ENCODE data around the gene ITGB5. TPM values are rescaled to one million over a fixed set of nuclear protein-coding genes. Genes with fewer than 3 reads are reported as not detected.

ITGB5 gene
- polyA plus RNA-seq, 3 donors = 0.68 to 1.2 (median 1.0) TPM

GRCh38 chr3:124904835-124905492 lies 17.8 kb upstream of the ITGB5 start:
- Mint-ChIP-seq H3K27me3 (ENCODE audit: low read depth in 3 of 3) (peaks cover 3 to 15% (median 3%) of the 10 kb centered on the region in 3 donors), H3K9me3 (peaks cover 0 to 1% (median 0%) of the 10 kb centered on the region in 7 donors), H3K4me3 (no peak overlapping the region), H3K4me1 (peaks cover 2% of the 10 kb centered on the region), H3K36me3 (no peaks in the 10 kb centered on the region), H3K27ac (no peak overlapping the region)
- no peak overlapping the region for H3K4me2 ChIP-seq (replicated peaks; ENCODE audit: extremely low read depth, low read length, poor library complexity, severe bottlenecking)
- no peak overlapping the region for H3K4me3 ChIP-seq (replicated peaks in 1 of 3; ENCODE audit: low read depth in 2 of 3, low read length in 3 of 3)
- H3K27ac ChIP-seq (ENCODE audit: low read depth in 1 of 2, low read length in 2 of 2) = no peak overlapping the region
- H3K9me3 ChIP-seq (replicated peaks in 1 of 2; ENCODE audit: control insufficient read depth in 1 of 2, insufficient read depth in 1 of 2, low read length in 2 of 2) = no peaks in the 10 kb centered on the region
- TF ChIP-seq CTCF (IDR thresholded peaks at IDR 0.05) = no peak
- H3K27me3 ChIP-seq (ENCODE audit: control insufficient read depth in 2 of 2, insufficient read depth in 2 of 2, low read length in 2 of 2) = no peaks in the 10 kb centered on the region
- H2AFZ ChIP-seq (ENCODE audit: insufficient read depth, low read depth, low read length, poor library complexity, severe bottlenecking) = no peak overlapping the region
- no peaks in the 10 kb centered on the region for H3K79me2 ChIP-seq (ENCODE audit: insufficient read depth, low read length)
- H3K4me1 ChIP-seq (ENCODE audit: control insufficient read depth in 1 of 2, insufficient read depth in 2 of 2, low read length in 2 of 2) = peaks cover 0 to 5% of the 10 kb centered on the region in 2 donors
- DNase-seq = no peak
- intact Hi-C loops (cut with micrococcal nuclease) = no loop called here
- WGBS (ENCODE audit: insufficient coverage) = no CpG with 5 or more reads among the region's 6 CpGs
- H4K20me1 ChIP-seq (ENCODE audit: insufficient read depth, low read length) = no peaks in the 10 kb centered on the region
- H3K36me3 ChIP-seq (replicated peaks in 1 of 2; ENCODE audit: control insufficient read depth in 1 of 2, insufficient read depth in 2 of 2, low read length in 2 of 2) = no peaks in the 10 kb centered on the region
- no peak overlapping the region for H3K9ac ChIP-seq (ENCODE audit: insufficient read depth, low read length, poor library complexity, severe bottlenecking)

GRCh38 chr3:124903896-124904834 lies 17.0 kb upstream of the ITGB5 start:
- no peaks in the 10 kb centered on the region for H4K20me1 ChIP-seq (ENCODE audit: insufficient read depth, low read length)
- H2AFZ ChIP-seq (ENCODE audit: insufficient read depth, low read depth, low read length, poor library complexity, severe bottlenecking) = no peak overlapping the region
- H3K9ac ChIP-seq (ENCODE audit: insufficient read depth, low read length, poor library complexity, severe bottlenecking) = no peak overlapping the region
- no peaks in the 10 kb centered on the region for H3K79me2 ChIP-seq (ENCODE audit: insufficient read depth, low read length)
- H3K4me1 ChIP-seq (ENCODE audit: control insufficient read depth in 1 of 2, insufficient read depth in 2 of 2, low read length in 2 of 2) = peaks cover 0 to 5% of the 10 kb centered on the region in 2 donors
- no peak overlapping the region for H3K27ac ChIP-seq (ENCODE audit: low read depth in 1 of 2, low read length in 2 of 2)
- no peak for TF ChIP-seq CTCF (IDR thresholded peaks at IDR 0.05)
- intact Hi-C loops (cut with micrococcal nuclease) = no loop called here
- no peak overlapping the region for H3K27ac Mint-ChIP-seq
- no peaks in the 10 kb centered on the region for H3K36me3 ChIP-seq (replicated peaks in 1 of 2; ENCODE audit: control insufficient read depth in 1 of 2, insufficient read depth in 2 of 2, low read length in 2 of 2)
- DNase-seq = no peak
- no peaks in the 10 kb centered on the region for H3K36me3 Mint-ChIP-seq
- no peaks in the 10 kb centered on the region for H3K9me3 Mint-ChIP-seq
- H3K4me3 ChIP-seq (replicated peaks in 1 of 3; ENCODE audit: low read depth in 2 of 3, low read length in 3 of 3) = no peak overlapping the region
- H3K4me3 Mint-ChIP-seq = no peak overlapping the region
- peaks cover 3 to 15% (median 3%) of the 10 kb centered on the region in 3 donors for H3K27me3 Mint-ChIP-seq (ENCODE audit: low read depth in 3 of 3)
- no peaks in the 10 kb centered on the region for H3K27me3 ChIP-seq (ENCODE audit: control insufficient read depth in 2 of 2, insufficient read depth in 2 of 2, low read length in 2 of 2)
- H3K4me1 Mint-ChIP-seq = peaks cover 2% of the 10 kb centered on the region
- no CpG with 5 or more reads among the region's 1 CpG for WGBS (ENCODE audit: insufficient coverage)
- no peak overlapping the region for H3K4me2 ChIP-seq (replicated peaks; ENCODE audit: extremely low read depth, low read length, poor library complexity, severe bottlenecking)
- no peaks in the 10 kb centered on the region for H3K9me3 ChIP-seq (replicated peaks in 1 of 2; ENCODE audit: control insufficient read depth in 1 of 2, insufficient read depth in 1 of 2, low read length in 2 of 2)

All from CD14-positive monocyte (primary cell).